HepG2 (cell line): ENCODE data around the gene ARHGAP10. TPM values are rescaled to one million over a fixed set of nuclear protein-coding genes. Genes with fewer than 3 reads are reported as not detected.

Experiments
- ATAC-seq: fragments of 200-7000 bp; cut with Tn5 transposase; 3 replicates; pipeline ENCODE4 v1.9.1; 2020; ENCODE audit warnings: mild to moderate bottlenecking, moderate library complexity
- BruUV-seq: library from RNA; stranded (reverse); fragments of 400-500 nt; replicated peaks from 2 replicates; lab custom pipeline; 2021; lab: Mats Ljungman, UMichigan
- CTCF ChIA-PET: fragments of 300-600 bp; formaldehyde crosslinking; extraction: SDS; loops from one replicate; lab custom pipeline; 2021; ENCODE audit warnings: low total read pairs, inconsistent platforms, low intra/inter-chr PET ratio; lab: Yijun Ruan, JAX
- POLR2A ChIA-PET: fragments of 350-600 bp; sonication (Branson Sonifier 250); formaldehyde crosslinking; loops from one replicate; lab custom pipeline; 2020; ENCODE audit warnings: antibody characterized with exemption, inconsistent platforms; lab: Yijun Ruan, JAX
- DNase-seq: peaks from one replicate; pipeline ENCODE4 v3.0.0-alpha.2; 2015; ENCODE audit warnings: low spot score
- FAIRE-seq: peaks from 3 replicates; lab custom pipeline; 2011; peaks lifted over from hg19 to GRCh38; lab: Jason Lieb, UNC
- H2AFZ ChIP-seq: one replicate; pipeline ENCODE4 v1.6.1; 2011; ENCODE audit warnings: low read length, inconsistent platforms
- H3K27ac ChIP-seq: fragments of 300-600 bp; 3 replicates; pipeline ENCODE4 v1.8.0; 2011; ENCODE audit warnings: mixed run types, mild to moderate bottlenecking, mixed read lengths, low read length, inconsistent platforms; ENCODE audit not compliant: insufficient read depth; ENCODE audit errors: extremely low read length
- H3K27me3 ChIP-seq, 2 experiments: fragments of 200-600 bp in 1 of 2; 2 replicates in 1 of 2; 3 replicates in 1 of 2; pipeline versions ENCODE4 v1.6.0 to v1.8.0; 2011; ENCODE audit warnings: low read length in 2 of 2, mild to moderate bottlenecking in 2 of 2, moderate library complexity in 2 of 2, inconsistent platforms in 1 of 2; ENCODE audit not compliant: insufficient read depth in 2 of 2, control insufficient read depth in 1 of 2
- H3K36me3 ChIP-seq, 2 experiments: fragments of 200-600 bp in 1 of 2; replicated peaks in 1 of 2; 2 replicates in 1 of 2; 3 replicates in 1 of 2; pipeline versions ENCODE4 v1.5.1 to v1.8.0; 2011; ENCODE audit warnings: low read length in 2 of 2, inconsistent platforms in 1 of 2; ENCODE audit not compliant: insufficient read depth in 2 of 2, control insufficient read depth in 1 of 2
- H3K4me1 ChIP-seq: 2 replicates; pipeline ENCODE4 v1.5.1; 2012; ENCODE audit warnings: low read length, inconsistent platforms; ENCODE audit not compliant: insufficient read depth
- H3K4me2 ChIP-seq: 2 replicates; pipeline ENCODE4 v1.6.0; 2011; ENCODE audit warnings: low read depth, low read length, inconsistent platforms
- H3K4me3 ChIP-seq, 3 experiments: fragments of 200-600 bp in 1 of 3; sonication (generic), shearing (Covaris generic) in 1 of 3; replicated peaks in 1 of 3; 2 replicates each; pipeline ENCODE4 v1.5.1; 2011 to 2016; ENCODE audit warnings: low read length in 3 of 3, inconsistent platforms in 2 of 3, low read depth in 2 of 3, mild to moderate bottlenecking in 2 of 3, control low read depth in 1 of 3, mixed read lengths in 1 of 3; ENCODE audit not compliant: insufficient read depth in 1 of 3
- H3K79me2 ChIP-seq: one replicate; pipeline ENCODE4 v1.6.1; 2011; ENCODE audit warnings: low read length, inconsistent platforms; ENCODE audit not compliant: insufficient read depth
- H3K9ac ChIP-seq: 2 replicates; pipeline ENCODE4 v1.6.0; 2011; ENCODE audit warnings: mild to moderate bottlenecking, low read depth, low read length, inconsistent platforms; ENCODE audit not compliant: insufficient read depth
- H3K9me3 ChIP-seq: 2 replicates; pipeline ENCODE4 v1.5.1; 2012; ENCODE audit warnings: mild to moderate bottlenecking, low read length
- H4K20me1 ChIP-seq: 2 replicates; pipeline ENCODE4 v1.6.0; 2011; ENCODE audit warnings: inconsistent platforms, mild to moderate bottlenecking, low read length, moderate library complexity; ENCODE audit not compliant: insufficient read depth
- BRD4 ChIP-seq: sonication (generic); formaldehyde crosslinking; IDR thresholded peaks from 2 replicates; pipeline ENCODE4 v1.4.0; 2020; ENCODE audit warnings: missing genetic modification reagents
- GZF1 ChIP-seq: sonication (generic); formaldehyde crosslinking; IDR thresholded peaks from 2 replicates; pipeline ENCODE4 v1.5.1; 2020; ENCODE audit warnings: mild to moderate bottlenecking, missing genetic modification reagents
- HNRNPH1 ChIP-seq: fragments of 200-400 bp; formaldehyde crosslinking; optimal IDR thresholded peaks from 2 replicates; pipeline ENCODE3; 2017; ENCODE audit warnings: mild to moderate bottlenecking, low read depth, low read length
- ISL2 ChIP-seq: sonication (generic); formaldehyde crosslinking; IDR thresholded peaks from 2 replicates; pipeline ENCODE4 v1.5.0; 2020; ENCODE audit warnings: missing genetic modification reagents
- SETDB1 ChIP-seq: sonication (generic); formaldehyde crosslinking; IDR thresholded peaks from 2 replicates; pipeline ENCODE4 v1.5.1; 2020; ENCODE audit warnings: missing genetic modification reagents, mild to moderate bottlenecking, borderline replicate concordance
- ZBTB7A ChIP-seq: sonication (generic); formaldehyde crosslinking; IDR thresholded peaks from 2 replicates; pipeline ENCODE4 v1.8.0; 2022; ENCODE audit warnings: mild to moderate bottlenecking, missing genetic modification reagents
- ZNF235 ChIP-seq: sonication (generic); formaldehyde crosslinking; IDR thresholded peaks from 2 replicates; pipeline ENCODE4 v1.8.1; 2023; ENCODE audit warnings: mild to moderate bottlenecking, missing genetic modification reagents, borderline replicate concordance
- ZNF274 ChIP-seq: sonication (generic); formaldehyde crosslinking; IDR thresholded peaks from 2 replicates; pipeline ENCODE4 v1.5.1; 2020; ENCODE audit warnings: mild to moderate bottlenecking, missing genetic modification reagents
- ZNF75D ChIP-seq: sonication (generic); formaldehyde crosslinking; IDR thresholded peaks from 2 replicates; pipeline ENCODE4 v1.8.1; 2023; ENCODE audit warnings: missing genetic modification reagents, mild to moderate bottlenecking, borderline replicate concordance
- ZNF878 ChIP-seq: sonication (generic); formaldehyde crosslinking; IDR thresholded peaks from 2 replicates; pipeline ENCODE4 v1.8.1; 2023; ENCODE audit warnings: mild to moderate bottlenecking, missing genetic modification reagents, moderate library complexity
- WGBS: methylation state at CpG from one replicate; pipeline ENCODE4 v1.1.6; 2017; ENCODE audit warnings: low lambda C conversion rate; 5-methylcytosine and 5-hydroxymethylcytosine counted together
- in situ Hi-C: cut with HindIII; loops from 2 replicates; pipeline ENCODE4 v1.10.0; 2017; ENCODE audit warnings: low pct_unique_long_range_greater_than_20kb; ENCODE audit not compliant: extremely low pct_ligation_motif_present
- intact Hi-C: fragments of 100-400 bp; cut with micrococcal nuclease; formaldehyde crosslinking; loops from one replicate; pipeline ENCODE4 v1.10.0; 2022; ENCODE audit not compliant: unreplicated experiment
- polyA plus RNA-seq, 8 experiments: library from polyadenylated mRNA; depleted of rRNA in 3 of 8; stranded (reverse) in 7 of 8; unstranded in 1 of 8; fragments of >200 nt; fragmentation: Illumina TruSeq in 4 of 8; extraction: Trizol in 4 of 8; gene quantifications; 2 replicates each; pipeline versions ENCODE4 v1.2.1 to v1.2.3, GENCODE V29; 2011 to 2016; ENCODE audit warnings: low read depth in 4 of 8, missing spikeins in 1 of 8, mixed read lengths in 1 of 8; ENCODE audit not compliant: insufficient read depth in 1 of 8
- total RNA-seq, 5 experiments: library from RNA; depleted of rRNA; stranded (reverse); fragments of >200 nt; fragmentation: Illumina TruSeq; extraction: Trizol; gene quantifications; 2 replicates each; pipeline ENCODE4 v1.2.3, GENCODE V29; 2016; ENCODE audit warnings: low read depth in 1 of 5
- TF ChIP-seq, protein P1 (sequence below): sonication (generic); formaldehyde crosslinking; IDR thresholded peaks from 2 replicates; pipeline ENCODE4 v1.4.0; 2020; ENCODE audit warnings: mild to moderate bottlenecking, missing genetic modification reagents
- TF ChIP-seq, protein P2 (sequence below): sonication (generic); formaldehyde crosslinking; IDR thresholded peaks from 2 replicates; pipeline ENCODE4 v1.4.0; 2020; ENCODE audit warnings: missing genetic modification reagents

ARHGAP10 gene
- total and polyA plus RNA-seq, 2 of the 13 experiments (the other 11 are each of a cell fraction or from before 2014, with no cell fraction given), result 0.45 to 1.6 TPM

DNA sequence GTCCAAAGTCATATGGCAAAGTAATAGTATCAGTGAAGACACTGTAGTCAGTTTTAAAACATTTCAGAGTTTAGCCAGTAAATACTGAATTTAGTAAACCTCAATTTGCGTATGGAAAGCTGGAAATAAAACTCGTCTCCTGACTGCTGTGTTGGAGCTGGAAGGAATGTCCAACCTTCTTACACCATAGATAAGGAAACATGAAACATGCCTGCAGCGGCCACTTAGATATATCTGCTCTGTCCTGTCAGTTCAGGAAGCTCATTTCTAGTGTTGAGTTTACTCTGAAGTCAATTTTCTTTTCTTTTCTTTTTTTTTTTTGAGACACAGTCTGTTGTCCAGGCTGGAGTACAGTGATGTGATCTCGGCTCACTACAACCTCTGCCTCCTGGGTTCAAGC is 21.2 kb downstream of the ARHGAP10 start:
- Histone ChIP-seq H3K27me3 (no peaks in the 10 kb centered on the region), H3K4me1 (no peaks in the 10 kb centered on the region; the same call in 1 of the 2 replicates), H3K4me3 (no peak overlapping the region), H3K9me3 (no peaks in the 10 kb centered on the region), H3K27ac (no peak overlapping the region), H3K4me2 (no peak overlapping the region), H3K79me2 (no peaks in the 10 kb centered on the region), H3K9ac (no peak overlapping the region), H2AFZ (no peak overlapping the region), H3K36me3 (no peaks in the 10 kb centered on the region), H4K20me1 (no peaks in the 10 kb centered on the region)
- DNase-seq, result no peak
- 77% methylated on average over 4 of the region's 4 CpGs for WGBS
- BruUV-seq, result no TSS peak
- in situ Hi-C loops, result no loop called here
- no peak for ATAC-seq
- TF ChIP-seq ZNF75D (CRISPR knock-in tag), result no peak
- no peak for TF ChIP-seq BRD4
- TF ChIP-seq ZBTB7A, result no peak
- no peak for TF ChIP-seq ZNF235 (CRISPR knock-in tag)
- no peak for TF ChIP-seq ISL2
- no peak for TF ChIP-seq GZF1 (CRISPR knock-in tag)
- TF ChIP-seq, protein P1, sequence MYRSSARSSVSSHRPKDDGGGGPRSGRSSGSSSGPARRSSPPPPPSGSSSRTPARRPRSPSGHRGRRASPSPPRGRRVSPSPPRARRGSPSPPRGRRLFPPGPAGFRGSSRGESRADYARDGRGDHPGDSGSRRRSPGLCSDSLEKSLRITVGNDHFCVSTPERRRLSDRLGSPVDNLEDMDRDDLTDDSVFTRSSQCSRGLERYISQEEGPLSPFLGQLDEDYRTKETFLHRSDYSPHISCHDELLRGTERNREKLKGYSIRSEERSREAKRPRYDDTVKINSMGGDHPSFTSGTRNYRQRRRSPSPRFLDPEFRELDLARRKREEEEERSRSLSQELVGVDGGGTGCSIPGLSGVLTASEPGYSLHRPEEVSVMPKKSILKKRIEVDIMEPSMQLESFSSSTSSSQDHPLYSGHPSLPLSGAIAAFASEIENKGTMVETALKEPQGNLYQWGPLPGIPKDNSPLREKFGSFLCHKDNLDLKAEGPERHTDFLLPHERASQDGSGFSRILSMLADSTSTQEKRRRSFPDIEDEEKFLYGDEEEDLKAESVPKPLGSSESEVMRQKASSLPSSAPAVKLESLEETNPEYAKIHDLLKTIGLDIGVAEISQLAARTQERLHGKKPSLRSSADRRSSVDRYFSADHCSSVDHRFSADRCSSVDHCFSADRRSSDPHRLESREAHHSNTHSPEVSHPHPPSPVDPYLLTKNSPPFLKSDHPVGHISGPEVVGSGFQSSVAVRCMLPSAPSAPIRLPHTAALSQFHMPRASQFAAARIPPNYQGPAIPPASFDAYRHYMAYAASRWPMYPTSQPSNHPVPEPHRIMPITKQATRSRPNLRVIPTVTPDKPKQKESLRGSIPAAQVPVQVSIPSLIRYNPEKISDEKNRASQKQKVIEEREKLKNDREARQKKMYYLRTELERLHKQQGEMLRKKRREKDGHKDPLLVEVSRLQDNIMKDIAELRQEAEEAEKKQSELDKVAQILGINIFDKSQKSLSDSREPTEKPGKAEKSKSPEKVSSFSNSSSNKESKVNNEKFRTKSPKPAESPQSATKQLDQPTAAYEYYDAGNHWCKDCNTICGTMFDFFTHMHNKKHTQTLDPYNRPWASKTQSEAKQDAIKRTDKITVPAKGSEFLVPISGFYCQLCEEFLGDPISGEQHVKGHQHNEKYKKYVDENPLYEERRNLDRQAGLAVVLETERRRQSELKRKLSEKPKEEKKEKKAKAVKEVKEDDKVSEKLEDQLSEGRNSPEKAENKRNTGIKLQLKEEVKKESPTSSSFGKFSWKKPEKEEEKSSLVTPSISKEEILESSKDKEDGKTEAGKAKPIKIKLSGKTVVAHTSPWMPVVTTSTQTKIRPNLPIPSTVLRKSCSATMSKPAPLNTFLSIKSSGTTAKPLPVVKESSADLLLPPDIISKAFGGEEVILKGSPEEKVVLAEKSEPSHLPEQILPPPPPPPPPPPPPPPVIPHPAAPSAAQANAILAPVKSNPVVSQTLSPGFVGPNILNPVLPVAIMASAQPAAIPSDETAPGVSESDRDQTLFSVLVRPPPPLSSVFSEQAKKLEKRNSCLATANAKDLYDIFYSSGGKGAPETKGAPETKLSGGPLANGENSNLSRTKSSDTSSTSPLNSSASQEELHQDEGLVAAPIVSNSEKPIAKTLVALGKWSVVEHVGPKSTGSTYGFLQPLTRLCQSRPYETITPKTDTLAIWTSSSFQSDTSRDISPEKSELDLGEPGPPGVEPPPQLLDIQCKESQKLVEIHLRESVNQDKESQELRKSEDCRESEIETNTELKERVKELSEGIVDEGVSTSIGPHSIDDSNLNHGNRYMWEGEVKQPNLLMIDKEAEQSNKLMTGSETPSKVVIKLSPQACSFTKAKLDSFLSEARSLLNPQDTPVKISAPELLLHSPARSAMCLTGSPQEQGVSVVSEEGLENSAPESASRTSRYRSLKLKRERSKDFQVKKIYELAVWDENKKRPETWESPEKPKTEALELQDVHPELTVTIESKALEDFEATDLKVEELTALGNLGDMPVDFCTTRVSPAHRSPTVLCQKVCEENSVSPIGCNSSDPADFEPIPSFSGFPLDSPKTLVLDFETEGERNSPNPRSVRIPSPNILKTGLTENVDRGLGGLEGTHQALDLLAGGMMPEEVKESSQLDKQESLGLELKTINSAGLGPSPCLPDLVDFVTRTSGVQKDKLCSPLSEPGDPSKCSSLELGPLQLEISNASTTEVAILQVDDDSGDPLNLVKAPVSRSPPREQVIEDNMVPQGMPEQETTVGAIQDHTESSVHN (CRISPR knock-in tag), result no peak
- TF ChIP-seq HNRNPH1, result no peak
- no peak for TF ChIP-seq ZNF274 (CRISPR knock-in tag)
- TF ChIP-seq, protein P2, sequence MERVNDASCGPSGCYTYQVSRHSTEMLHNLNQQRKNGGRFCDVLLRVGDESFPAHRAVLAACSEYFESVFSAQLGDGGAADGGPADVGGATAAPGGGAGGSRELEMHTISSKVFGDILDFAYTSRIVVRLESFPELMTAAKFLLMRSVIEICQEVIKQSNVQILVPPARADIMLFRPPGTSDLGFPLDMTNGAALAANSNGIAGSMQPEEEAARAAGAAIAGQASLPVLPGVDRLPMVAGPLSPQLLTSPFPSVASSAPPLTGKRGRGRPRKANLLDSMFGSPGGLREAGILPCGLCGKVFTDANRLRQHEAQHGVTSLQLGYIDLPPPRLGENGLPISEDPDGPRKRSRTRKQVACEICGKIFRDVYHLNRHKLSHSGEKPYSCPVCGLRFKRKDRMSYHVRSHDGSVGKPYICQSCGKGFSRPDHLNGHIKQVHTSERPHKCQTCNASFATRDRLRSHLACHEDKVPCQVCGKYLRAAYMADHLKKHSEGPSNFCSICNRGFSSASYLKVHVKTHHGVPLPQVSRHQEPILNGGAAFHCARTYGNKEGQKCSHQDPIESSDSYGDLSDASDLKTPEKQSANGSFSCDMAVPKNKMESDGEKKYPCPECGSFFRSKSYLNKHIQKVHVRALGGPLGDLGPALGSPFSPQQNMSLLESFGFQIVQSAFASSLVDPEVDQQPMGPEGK (CRISPR knock-in tag), result no peak
- TF ChIP-seq SETDB1 (CRISPR knock-in tag), result no peak
- no peak for TF ChIP-seq ZNF878 (CRISPR knock-in tag)
- CTCF ChIA-PET, result no interaction called here
- FAIRE-seq, result no peak
- POLR2A ChIA-PET, result no interaction called here
- intact Hi-C loops, result no loop called here
